H1 (cell line): Measurements from ENCODE around the gene RIN3. TPM values are rescaled to one million over a fixed set of nuclear protein-coding genes. Genes with fewer than 3 reads are reported as not detected.

ENCODE experiments used
- CTCF ChIA-PET: fragments of 300-600 bp; sonication (Branson Sonifier 250); formaldehyde crosslinking; loops from one replicate; lab custom pipeline; 2021; ENCODE audit not compliant: partially characterized antibody; lab: Charles Lee
- POLR2A ChIA-PET: fragments of 300-600 bp; sonication (Branson Sonifier 250); formaldehyde crosslinking; loops from one replicate; lab custom pipeline; 2021; ENCODE audit warnings: inconsistent platforms; ENCODE audit not compliant: partially characterized antibody; lab: Charles Lee
- DNase-seq, 2 experiments: peaks; one replicate each; pipeline versions ENCODE4 v3.0.0 to v3.0.0-alpha.2; 2010 to 2022; ENCODE audit warnings: low spot score in 2 of 2, low read depth in 1 of 2, mixed read lengths in 1 of 2
- FAIRE-seq: peaks from 2 replicates; lab custom pipeline; 2011; peaks lifted over from hg19 to GRCh38; lab: Jason Lieb, UNC
- H2AFZ ChIP-seq: 2 replicates; pipeline ENCODE4 v1.8.1; 2012; ENCODE audit warnings: low read length, inconsistent platforms
- H2AK5ac ChIP-seq: 2 replicates; pipeline ENCODE4 v1.6.1; 2013; ENCODE audit warnings: low read depth, low read length
- H2BK120ac ChIP-seq: replicated peaks from 2 replicates; pipeline ENCODE3; 2013; ENCODE audit warnings: low read depth, low read length, inconsistent platforms
- H2BK12ac ChIP-seq: 2 replicates; pipeline ENCODE4 v1.6.1; 2013; ENCODE audit warnings: low read depth, low read length
- H2BK15ac ChIP-seq: 2 replicates; pipeline ENCODE4 v1.6.1; 2013; ENCODE audit warnings: low read length
- H2BK20ac ChIP-seq: 2 replicates; pipeline ENCODE4 v1.6.1; 2013; ENCODE audit warnings: low read length
- H2BK5ac ChIP-seq: 2 replicates; pipeline ENCODE4 v1.6.1; 2013; ENCODE audit warnings: low read depth, low read length
- H3K14ac ChIP-seq: 2 replicates; pipeline ENCODE4 v1.6.1; 2013; ENCODE audit warnings: inconsistent platforms; ENCODE audit not compliant: insufficient read length
- H3K18ac ChIP-seq: 2 replicates; pipeline ENCODE4 v1.6.1; 2013; ENCODE audit warnings: low read length; ENCODE audit errors: extremely low read depth
- H3K23ac ChIP-seq: 2 replicates; pipeline ENCODE4 v1.6.1; 2013; ENCODE audit warnings: inconsistent platforms; ENCODE audit not compliant: insufficient read length
- H3K23me2 ChIP-seq: 2 replicates; pipeline ENCODE4 v1.6.1; 2013; ENCODE audit warnings: low read depth, low read length
- H3K27ac ChIP-seq: 2 replicates; pipeline ENCODE4 v1.6.1; 2011; ENCODE audit warnings: low read depth, low read length, inconsistent platforms
- H3K27me3 ChIP-seq, 4 experiments: replicated peaks in 1 of 4; 1 replicate in 1 of 4; 2 replicates in 3 of 4; pipeline versions ENCODE4 v1.6.1 to v1.8.1; 2011 to 2013; ENCODE audit warnings: low read length in 3 of 4, mild to moderate bottlenecking in 3 of 4, inconsistent platforms in 2 of 4, mixed read lengths in 2 of 4, moderate library complexity in 1 of 4; ENCODE audit not compliant: control insufficient read depth in 3 of 4, insufficient read depth in 3 of 4; ENCODE audit errors: extremely low read depth in 1 of 4
- H3K36me3 ChIP-seq, 4 experiments: 2 replicates each; pipeline versions ENCODE4 v1.6.1 to v1.8.1; 2011 to 2013; ENCODE audit warnings: mild to moderate bottlenecking in 4 of 4, low read length in 3 of 4, moderate library complexity in 2 of 4, control low read depth in 1 of 4, inconsistent platforms in 1 of 4; ENCODE audit not compliant: insufficient read depth in 4 of 4, control insufficient read depth in 2 of 4
- H3K4ac ChIP-seq: replicated peaks from 2 replicates; pipeline ENCODE3; 2013; ENCODE audit warnings: low read length, low read depth, mixed read lengths, inconsistent platforms; ENCODE audit not compliant: insufficient read length
- H3K4me1 ChIP-seq, 4 experiments: replicated peaks in 1 of 4; 1 replicate in 1 of 4; 2 replicates in 3 of 4; pipeline versions ENCODE4 v1.6.1 to v1.8.1; 2011 to 2013; ENCODE audit warnings: low read length in 3 of 4, inconsistent platforms in 2 of 4, mixed read lengths in 1 of 4; ENCODE audit not compliant: insufficient read depth in 4 of 4, control insufficient read depth in 3 of 4
- H3K4me2 ChIP-seq, 2 experiments: 2 replicates each; pipeline versions ENCODE4 v1.6.1 to v1.8.1; 2011 to 2013; ENCODE audit warnings: low read depth in 2 of 2, low read length in 2 of 2, control low read depth in 1 of 2, inconsistent platforms in 1 of 2, mild to moderate bottlenecking in 1 of 2; ENCODE audit not compliant: insufficient read depth in 1 of 2
- H3K4me3 ChIP-seq, 4 experiments: fragments of 200-600, 300-600 bp in 1 of 4; sonication (generic), shearing (Covaris generic), sonication (Bioruptor Twin) in 1 of 4; 2 replicates each; pipeline versions ENCODE4 v1.5.1 to v1.8.1; 2011 to 2016; ENCODE audit warnings: low read length in 4 of 4, low read depth in 3 of 4, control low read depth in 2 of 4, inconsistent platforms in 2 of 4, mild to moderate bottlenecking in 2 of 4, mixed read lengths in 1 of 4, moderate library complexity in 1 of 4; ENCODE audit not compliant: insufficient read depth in 2 of 4; ENCODE audit errors: extremely low read depth in 1 of 4
- H3K56ac ChIP-seq: replicated peaks from 2 replicates; pipeline ENCODE3; 2013; ENCODE audit warnings: low read depth, mild to moderate bottlenecking, mixed read lengths, low read length, inconsistent platforms; ENCODE audit not compliant: insufficient read length
- H3K79me1 ChIP-seq: 2 replicates; pipeline ENCODE4 v1.6.1; 2013; ENCODE audit warnings: low read depth, low read length, control low read depth
- H3K79me2 ChIP-seq, 2 experiments: 2 replicates each; pipeline versions ENCODE4 v1.6.1 to v1.8.1; 2012 to 2013; ENCODE audit warnings: low read length in 2 of 2, mild to moderate bottlenecking in 2 of 2, inconsistent platforms in 1 of 2; ENCODE audit not compliant: insufficient read depth in 2 of 2, control insufficient read depth in 1 of 2
- H3K9ac ChIP-seq, 4 experiments: replicated peaks in 1 of 4; 1 replicate in 1 of 4; 2 replicates in 3 of 4; pipeline versions ENCODE4 v1.6.1 to v1.8.1; 2011 to 2013; ENCODE audit warnings: low read depth in 3 of 4, low read length in 3 of 4, control low read depth in 2 of 4, mild to moderate bottlenecking in 2 of 4, moderate library complexity in 2 of 4, inconsistent platforms in 1 of 4; ENCODE audit errors: extremely low read depth in 1 of 4
- H3K9me3 ChIP-seq, 2 experiments: 2 replicates each; pipeline versions ENCODE4 v1.6.1 to v1.8.1; 2012 to 2013; ENCODE audit warnings: mild to moderate bottlenecking in 2 of 2, moderate library complexity in 2 of 2, control low read depth in 1 of 2, inconsistent platforms in 1 of 2, low read depth in 1 of 2, low read length in 1 of 2, mixed read lengths in 1 of 2; ENCODE audit not compliant: insufficient read depth in 2 of 2
- H4K20me1 ChIP-seq, 2 experiments: replicated peaks in 1 of 2; 2 replicates each; pipeline versions ENCODE3 to v1.8.1; 2011 to 2013; ENCODE audit warnings: inconsistent platforms in 2 of 2, low read length in 2 of 2, mild to moderate bottlenecking in 1 of 2; ENCODE audit not compliant: insufficient read depth in 2 of 2, control insufficient read depth in 1 of 2
- H4K5ac ChIP-seq: 2 replicates; pipeline ENCODE4 v1.6.1; 2013; ENCODE audit warnings: low read length, low read depth, mixed read lengths, inconsistent platforms; ENCODE audit not compliant: insufficient read length
- H4K8ac ChIP-seq: 2 replicates; pipeline ENCODE4 v1.8.0; 2013; ENCODE audit warnings: mild to moderate bottlenecking, moderate library complexity, low read length, inconsistent platforms; ENCODE audit not compliant: insufficient read depth; ENCODE audit errors: extremely low read depth
- H4K91ac ChIP-seq: replicated peaks from 2 replicates; pipeline ENCODE3; 2013; ENCODE audit warnings: low read length, mixed read lengths, inconsistent platforms; ENCODE audit not compliant: insufficient read length
- WGBS, 2 experiments: shearing (Covaris generic) in 1 of 2; methylation state at CpG; one replicate each; pipeline versions ENCODE4 v1.1.6 to v1.1.7; 2013 to 2015; ENCODE audit warnings: low lambda C conversion rate in 2 of 2, mixed read lengths in 2 of 2, inconsistent platforms in 1 of 2, low coverage in 1 of 2, missing lambda C conversion rate in 1 of 2; ENCODE audit not compliant: insufficient replicate concordance in 2 of 2, insufficient coverage in 1 of 2, insufficient read length in 1 of 2; ENCODE audit errors: extremely low coverage in 1 of 2, missing lambda C conversion rate in 1 of 2; 5-methylcytosine and 5-hydroxymethylcytosine counted together
- polyA plus RNA-seq, 7 experiments: library from polyadenylated mRNA; depleted of rRNA in 3 of 7; stranded (reverse) in 5 of 7; unstranded in 2 of 7; fragments of >200 nt in 5 of 7; fragments of 200-250 nt in 2 of 7; gene quantifications; 1 replicate in 5 of 7; 2 replicates in 1 of 7; 4 replicates in 1 of 7; pipeline versions ENCODE4 v1.2.1 to v1.2.3, GENCODE V29; 2011 to 2013; ENCODE audit warnings: missing spikeins in 2 of 7, mixed read lengths in 2 of 7
- total RNA-seq: library from RNA; stranded (reverse); fragmentation: NEBNext Ultra II Directional; extraction: Animal tissue kit (Norgen Biotek cat#: 25700); gene quantifications from 2 replicates; pipeline ENCODE4 v1.2.1, GENCODE V29; 2021

Gene RIN3
- total and polyA plus RNA-seq, 2 of the 8 experiments (the other 6 are each of a cell fraction or from before 2014, with no cell fraction given) = 0.59 to 1.5 TPM

- no peak overlapping the region for H2BK15ac ChIP-seq
- H2AFZ ChIP-seq = no peak overlapping the region
- peaks cover 0 to 2% (median 0%) of the 10 kb centered on the region in 4 experiments; a peak in 1 of 7 replicates for H3K4me1 ChIP-seq
- H3K4me2 ChIP-seq = no peak overlapping the region
- H3K9me3 ChIP-seq = no peaks in the 10 kb centered on the region
- H2BK12ac ChIP-seq = 0 out of 2 replicates have a peak overlapping the region, but pooled peaks have one; percentile 39
- H2BK120ac ChIP-seq = no peak overlapping the region
- POLR2A ChIA-PET = no interaction called here
- FAIRE-seq = no peak
- no peak overlapping the region for H2BK20ac ChIP-seq
- H3K27me3 ChIP-seq = no peaks in the 10 kb centered on the region
- H3K56ac ChIP-seq = no peak overlapping the region
- H3K79me2 ChIP-seq = no peaks in the 10 kb centered on the region
- 89% methylated on average over 4 of the region's 4 CpGs; no CpG with 5 or more reads in 1 of the 2 experiments for WGBS, 2 experiments
- H3K9ac ChIP-seq = no peak overlapping the region
- no peaks in the 10 kb centered on the region for H4K20me1 ChIP-seq
- H2AK5ac ChIP-seq = no peak overlapping the region
- no peak overlapping the region for H3K14ac ChIP-seq
- H2BK5ac ChIP-seq = no peak overlapping the region
- H3K23me2 ChIP-seq = no peaks in the 10 kb centered on the region
- H4K8ac ChIP-seq = no peak overlapping the region
- H3K27ac ChIP-seq = no peak overlapping the region
- no peak overlapping the region for H3K4ac ChIP-seq
- no peak overlapping the region for H4K91ac ChIP-seq
- no peak overlapping the region for H3K23ac ChIP-seq
- H3K18ac ChIP-seq = no peak overlapping the region
- no peak overlapping the region for H3K4me3 ChIP-seq
- no peaks in the 10 kb centered on the region; the same call in 1 of the 2 replicates for H3K79me1 ChIP-seq
- CTCF ChIA-PET = interaction anchor here (0.7 to 1.7 kb wide), 6 partner anchors 11 to 168 kb away, joined by 3 to 9 read pairs (median 4); no protein-coding TSS in a partner anchor
- no peak for DNase-seq
- no peaks in the 10 kb centered on the region for H3K36me3 ChIP-seq
- no peak overlapping the region for H4K5ac ChIP-seq
Observed at GRCh38 chr14:92670160-92670559, 156.6 kb downstream of the RIN3 start.
